Endothelial cell of umbilical vein (primary cell): ENCODE results near the gene SLC30A3. TPM values are rescaled to one million over a fixed set of nuclear protein-coding genes. Genes with fewer than 3 reads are reported as not detected.

Experiments used
- BruUV-seq: library from RNA; stranded (reverse); fragments of 400-500 nt; replicated peaks from 2 replicates; lab custom pipeline; 2021; lab: Mats Ljungman, UMichigan
- CTCF ChIA-PET: fragments of 300-600, 350-600 bp; sonication (Branson Sonifier 250); formaldehyde crosslinking; loops from one replicate; lab custom pipeline; 2021; ENCODE audit warnings: antibody characterized with exemption, inconsistent platforms; lab: Charles Lee
- POLR2A ChIA-PET: fragments of 300-600, 350-600 bp; sonication (Branson Sonifier 250); formaldehyde crosslinking; loops from one replicate; lab custom pipeline; 2021; ENCODE audit warnings: antibody characterized with exemption, inconsistent platforms; lab: Charles Lee
- DNase-seq: peaks from one replicate; pipeline ENCODE4 v3.0.0-alpha.2; 2011; ENCODE audit warnings: low read depth, low spot score
- FAIRE-seq: peaks from 2 replicates; lab custom pipeline; 2011; peaks lifted over from hg19 to GRCh38; lab: Jason Lieb, UNC
- H2AFZ ChIP-seq: 2 replicates; pipeline ENCODE4 v1.6.0; 2012; ENCODE audit warnings: low read depth, low read length, control low read depth, inconsistent platforms
- H3K27ac ChIP-seq: 2 replicates; pipeline ENCODE4 v1.5.1; 2011; ENCODE audit warnings: low read depth, mild to moderate bottlenecking, control low read depth, low read length, moderate library complexity; ENCODE audit not compliant: insufficient read depth
- H3K27me3 ChIP-seq, 2 experiments: 2 replicates each; pipeline versions ENCODE4 v1.6.0 to v1.6.1; 2011; ENCODE audit warnings: low read length in 2 of 2, mixed read lengths in 1 of 2; ENCODE audit not compliant: control insufficient read depth in 2 of 2, insufficient read depth in 2 of 2
- H3K36me3 ChIP-seq, 2 experiments: 2 replicates in 1 of 2; 3 replicates in 1 of 2; pipeline ENCODE4 v1.5.1; 2011; ENCODE audit warnings: low read length in 2 of 2, mild to moderate bottlenecking in 1 of 2, moderate library complexity in 1 of 2; ENCODE audit not compliant: control insufficient read depth in 2 of 2, insufficient read depth in 2 of 2; ENCODE audit errors: extremely low read depth in 1 of 2
- H3K4me1 ChIP-seq: 3 replicates; pipeline ENCODE4 v1.5.1; 2011; ENCODE audit warnings: mild to moderate bottlenecking, low read length; ENCODE audit not compliant: control insufficient read depth, insufficient read depth; ENCODE audit errors: extremely low read depth
- H3K4me2 ChIP-seq: 2 replicates; pipeline ENCODE4 v1.6.1; 2011; ENCODE audit warnings: low read length, control low read depth, mixed read lengths; ENCODE audit not compliant: insufficient read depth
- H3K4me3 ChIP-seq, 3 experiments: fragments of 200-600 bp in 1 of 3; sonication (generic), shearing (Covaris generic) in 1 of 3; replicated peaks in 1 of 3; 2 replicates each; pipeline ENCODE4 v1.5.1; 2011 to 2016; ENCODE audit warnings: control low read depth in 3 of 3, low read length in 3 of 3, mild to moderate bottlenecking in 2 of 3, inconsistent platforms in 1 of 3, low read depth in 1 of 3, moderate library complexity in 1 of 3; ENCODE audit not compliant: insufficient read depth in 1 of 3
- H3K79me2 ChIP-seq: 2 replicates; pipeline ENCODE4 v1.6.0; 2012; ENCODE audit warnings: low read length, inconsistent platforms; ENCODE audit not compliant: control insufficient read depth, insufficient read depth
- H3K9ac ChIP-seq: replicated peaks from 2 replicates; pipeline ENCODE3; 2011; ENCODE audit warnings: low read length, control low read depth; ENCODE audit not compliant: insufficient read depth; ENCODE audit errors: extremely low read depth
- H3K9me1 ChIP-seq: replicated peaks from 3 replicates; pipeline ENCODE4 v1.6.0; 2011; ENCODE audit warnings: mild to moderate bottlenecking, low read length; ENCODE audit not compliant: control insufficient read depth, insufficient read depth; ENCODE audit errors: extremely low read depth
- H3K9me3 ChIP-seq: replicated peaks from 2 replicates; pipeline ENCODE4 v1.5.1; 2012; ENCODE audit warnings: low read length, inconsistent platforms; ENCODE audit not compliant: control insufficient read depth, insufficient read depth
- H4K20me1 ChIP-seq: replicated peaks from 2 replicates; pipeline ENCODE3; 2011; ENCODE audit warnings: mild to moderate bottlenecking, low read length; ENCODE audit not compliant: control insufficient read depth, insufficient read depth; ENCODE audit errors: extremely low read depth
- EZH2 ChIP-seq: IDR thresholded peaks from 2 replicates; pipeline ENCODE4 v1.6.1; 2012; ENCODE audit warnings: borderline replicate concordance, low read depth, mild to moderate bottlenecking, moderate library complexity, low read length, inconsistent platforms; ENCODE audit not compliant: severe bottlenecking
- GATA2 ChIP-seq: IDR thresholded peaks from 2 replicates; pipeline ENCODE4 v1.7.0; 2011; ENCODE audit warnings: low read depth, mild to moderate bottlenecking, moderate library complexity, mixed read lengths, low read length; ENCODE audit not compliant: insufficient read length, insufficient read depth
- MAX ChIP-seq: IDR thresholded peaks from 2 replicates; pipeline ENCODE4 v1.6.1; 2011; ENCODE audit not compliant: insufficient read depth, insufficient read length
- dilution Hi-C: fragments of 300-500 bp; cut with MboI; formaldehyde crosslinking; loops from one replicate; pipeline ENCODE4 v1.15.0; 2019; ENCODE audit warnings: low sequenced_read_pairs; ENCODE audit not compliant: extremely low pct_ligation_motif_present
- intact Hi-C: fragments of 100-400 bp; cut with micrococcal nuclease; formaldehyde crosslinking; loops from one replicate; pipeline ENCODE4 v1.10.0; 2022
- polyA plus RNA-seq, 4 experiments: library from polyadenylated mRNA; depleted of rRNA in 3 of 4; stranded (reverse) in 3 of 4; unstranded in 1 of 4; fragments of >200 nt; gene quantifications; 2 replicates each; pipeline versions ENCODE4 v1.2.1 to v1.2.3, GENCODE V29; 2011 to 2012; ENCODE audit warnings: missing spikeins in 1 of 4
- total RNA-seq: library from RNA; stranded (reverse); gene quantifications from 2 replicates; pipeline ENCODE4 v1.2.3, GENCODE V29; 2021

The SLC30A3 gene
- total and polyA plus RNA-seq, 2 donors (not counting 3 experiments of a cell fraction or from before 2014, with no cell fraction given): 16.7 to 63.9 TPM

GRCh38 chr2:27264253-27264752 lies 1.5 kb upstream of the SLC30A3 start:
- Histone ChIP-seq H3K4me3 (peak overlapping the region in 2 of 3 experiments; percentile 32 to 82), H3K4me2 (peak overlapping the region; percentile 37), H2AFZ (peak overlapping the region; percentile 90), H3K4me1 (peaks cover 22% of the 10 kb centered on the region), H3K9ac (peak overlapping the region; percentile 25), H3K36me3 (no peaks in the 10 kb centered on the region), H3K27ac (no peak overlapping the region), H4K20me1 (no peaks in the 10 kb centered on the region), H3K9me3 (no peaks in the 10 kb centered on the region), H3K79me2 (no peaks in the 10 kb centered on the region), H3K27me3 (peaks cover 16 to 40% of the 10 kb centered on the region in 2 experiments), H3K9me1 (no peaks in the 10 kb centered on the region)
- FAIRE-seq (no peak), DNase-seq (peak; percentile 30)
- dilution Hi-C loops: no loop called here
- no TSS peak for BruUV-seq
- intact Hi-C loops: loop anchor here (2.0 kb wide), 1 partner anchor 24 kb away; no protein-coding TSS in a partner anchor
- POLR2A ChIA-PET: interaction anchor here (1.5 kb wide), 1 partner anchor 29 kb away, joined by 3 read pairs; no protein-coding TSS in a partner anchor
- CTCF ChIA-PET: interaction anchor here (1.1 to 6.9 kb wide), 9 partner anchors 8 to 129 kb away, joined by 3 to 143 read pairs (median 5); partner anchors contain the start of genes PREB and TRIM54
- TF ChIP-seq EZH2 (peak; percentile 55), GATA2 (no peak), MAX (no peak)
